GM19240 (cell line): ENCODE results near the gene CAPG.
A peak's percentile ranks its signal among the peaks of the same experiment; 100 is the strongest.
"Not testable (repeated sequence)": the region's sequence is repeated elsewhere in the genome, so short reads cannot be mapped to it uniquely, and the experiment has no call there.

ENCODE experiments used
- DNase-seq: peaks from one replicate; pipeline ENCODE4 v3.0.0; 2011; ENCODE audit warnings: low spot score; ENCODE audit not compliant: insufficient read length

CAPG gene, protein sequence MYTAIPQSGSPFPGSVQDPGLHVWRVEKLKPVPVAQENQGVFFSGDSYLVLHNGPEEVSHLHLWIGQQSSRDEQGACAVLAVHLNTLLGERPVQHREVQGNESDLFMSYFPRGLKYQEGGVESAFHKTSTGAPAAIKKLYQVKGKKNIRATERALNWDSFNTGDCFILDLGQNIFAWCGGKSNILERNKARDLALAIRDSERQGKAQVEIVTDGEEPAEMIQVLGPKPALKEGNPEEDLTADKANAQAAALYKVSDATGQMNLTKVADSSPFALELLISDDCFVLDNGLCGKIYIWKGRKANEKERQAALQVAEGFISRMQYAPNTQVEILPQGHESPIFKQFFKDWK

DNA sequence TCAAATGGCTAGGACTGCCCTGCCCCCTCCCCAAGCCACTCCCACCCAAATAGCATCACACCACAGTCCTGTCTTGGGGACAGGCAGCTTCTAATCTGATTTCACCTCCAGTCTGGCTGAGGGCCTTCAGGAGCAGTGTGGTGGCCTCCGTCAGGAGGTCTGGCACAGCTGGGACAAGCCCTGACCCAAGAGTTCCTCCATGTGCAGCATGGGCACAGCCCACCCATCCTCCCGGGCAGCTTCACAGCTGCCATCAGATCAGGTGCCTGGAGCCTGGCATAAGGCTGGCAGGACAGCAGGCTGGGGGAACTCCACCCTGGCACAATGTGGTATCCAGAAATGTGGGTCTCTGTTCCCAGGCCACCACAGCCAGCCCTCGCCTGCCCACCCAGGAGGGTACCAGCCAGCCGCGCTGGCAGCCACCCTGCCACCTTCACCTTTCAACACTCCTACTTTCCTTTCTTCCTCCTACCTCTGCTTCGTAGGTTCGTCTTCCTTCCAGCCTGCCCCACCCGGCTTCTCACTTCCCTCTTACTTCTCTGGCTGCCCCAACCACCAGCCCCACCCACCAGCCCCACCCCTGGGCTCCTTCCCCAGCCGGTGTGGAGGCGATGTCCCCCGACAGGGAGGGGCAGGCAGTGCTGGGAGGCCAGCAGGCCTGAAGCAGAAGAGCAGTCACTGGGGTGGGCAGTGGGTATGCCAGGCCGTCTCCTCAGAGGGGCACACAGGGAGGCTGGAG lies at the start of gene CAPG:
Gene CAPG (minus strand): TSS at position 522 of the 739 bp plus-strand sequence. CDS start 8,221 bp downstream, outside the sequence.
- peak; percentile 55 for DNase-seq

DNA sequence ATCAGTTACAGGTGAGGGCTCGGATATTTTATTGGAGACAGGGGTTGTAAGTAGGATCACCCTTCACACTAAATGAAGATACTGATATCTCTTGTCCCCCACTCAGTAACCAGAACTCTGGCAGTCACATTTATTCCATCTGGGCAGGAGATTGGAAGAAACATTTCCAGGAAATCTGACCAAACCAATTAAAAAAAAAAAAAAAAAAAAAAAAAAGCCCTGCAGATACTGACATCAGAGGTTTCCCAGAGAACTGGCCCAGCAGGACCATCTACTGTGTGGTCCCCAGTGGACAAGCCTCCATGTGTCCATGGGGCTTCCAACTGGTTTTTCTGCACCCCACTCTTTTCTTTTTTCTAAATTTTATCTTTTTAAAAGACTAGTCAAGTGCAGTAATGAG lies 49.6 kb upstream of the CAPG start:
- no peak for DNase-seq

DNA sequence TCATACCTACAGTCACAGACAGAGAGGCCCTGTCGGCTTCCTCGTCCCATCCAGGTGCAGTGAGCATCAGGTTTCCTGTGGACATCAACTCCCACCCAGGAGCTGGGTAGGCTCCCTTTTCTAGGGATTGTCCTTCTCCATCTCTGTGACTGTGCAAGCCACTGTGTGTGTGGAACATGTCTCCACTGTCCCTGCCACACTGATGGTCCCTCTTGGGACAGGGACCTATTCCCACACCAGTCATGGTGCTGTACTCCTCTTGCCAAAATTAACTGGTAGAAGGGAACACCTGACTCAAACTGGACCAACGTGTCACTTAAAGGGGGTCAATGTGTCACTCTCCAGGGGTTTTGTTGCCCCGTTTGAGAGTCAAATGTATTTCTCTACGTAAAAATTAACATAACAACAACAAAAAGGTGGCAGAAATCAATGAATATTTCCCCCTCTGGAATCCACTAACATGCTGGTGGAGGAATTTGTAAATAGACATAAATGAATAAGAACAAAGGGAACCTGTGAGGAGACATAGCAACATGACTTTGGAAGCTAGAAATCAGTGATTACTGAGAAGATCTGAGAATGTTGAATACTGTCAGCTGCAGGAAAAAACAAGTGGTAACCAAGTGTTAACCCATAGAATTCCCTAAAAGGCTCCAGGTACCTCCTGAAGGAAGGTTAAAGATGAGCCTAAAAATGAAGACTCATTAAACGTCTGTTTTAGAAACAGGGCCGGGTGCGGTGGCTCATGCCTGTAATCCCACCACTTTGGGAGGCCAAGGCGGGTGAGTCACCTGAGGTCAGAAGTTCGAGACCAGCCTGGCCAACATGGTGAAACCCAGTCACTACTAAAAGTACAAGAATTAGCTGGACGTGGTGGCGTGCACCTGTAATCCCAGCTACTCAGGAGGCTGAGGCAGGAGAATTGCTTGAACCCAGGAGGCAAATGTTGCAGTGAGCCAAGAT lies 48.7 kb upstream of the CAPG start:
- no peak for DNase-seq

DNA sequence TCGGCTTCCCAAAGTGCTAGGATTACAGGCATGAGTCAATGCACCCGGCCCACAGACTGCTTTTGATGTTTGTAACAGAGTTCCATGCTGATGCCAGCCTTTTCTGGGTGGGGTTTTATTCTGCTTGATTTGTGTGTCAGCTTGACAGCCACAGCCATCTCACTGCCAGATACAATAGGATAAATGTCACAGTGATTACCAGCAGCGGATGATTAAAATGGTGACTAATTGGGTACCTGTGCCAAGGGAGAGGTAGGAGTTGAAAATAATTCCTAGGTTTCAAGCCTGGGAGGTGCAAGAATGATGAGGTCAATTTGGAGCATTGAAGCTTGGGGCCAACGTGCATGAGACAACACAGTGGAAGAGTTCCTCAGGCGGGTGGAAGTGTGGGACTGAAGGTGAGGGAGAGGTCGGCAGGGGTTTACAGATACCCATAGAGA lies 47.7 kb upstream of the CAPG start:
- no peak for DNase-seq

DNA sequence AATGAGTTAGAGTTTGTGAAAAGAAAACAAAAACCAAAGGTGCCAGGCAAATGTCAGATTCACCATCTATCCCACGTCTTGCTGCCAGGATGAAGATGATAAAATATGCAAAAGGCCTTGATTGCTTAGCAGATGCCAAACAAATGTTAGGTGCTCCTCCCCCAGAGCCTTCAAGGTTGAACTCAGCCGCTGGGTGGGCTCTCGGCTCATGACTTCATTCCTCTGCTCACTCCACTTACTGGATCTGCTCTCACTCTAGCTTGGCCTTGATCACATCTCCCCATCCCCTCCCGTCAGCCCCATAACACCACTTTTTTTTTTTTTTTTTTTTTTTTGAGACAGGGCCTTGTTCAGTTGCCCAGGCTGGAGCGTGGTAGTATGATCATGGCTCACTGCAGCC lies 46.9 kb upstream of the CAPG start:
- DNase-seq: no peak

DNA sequence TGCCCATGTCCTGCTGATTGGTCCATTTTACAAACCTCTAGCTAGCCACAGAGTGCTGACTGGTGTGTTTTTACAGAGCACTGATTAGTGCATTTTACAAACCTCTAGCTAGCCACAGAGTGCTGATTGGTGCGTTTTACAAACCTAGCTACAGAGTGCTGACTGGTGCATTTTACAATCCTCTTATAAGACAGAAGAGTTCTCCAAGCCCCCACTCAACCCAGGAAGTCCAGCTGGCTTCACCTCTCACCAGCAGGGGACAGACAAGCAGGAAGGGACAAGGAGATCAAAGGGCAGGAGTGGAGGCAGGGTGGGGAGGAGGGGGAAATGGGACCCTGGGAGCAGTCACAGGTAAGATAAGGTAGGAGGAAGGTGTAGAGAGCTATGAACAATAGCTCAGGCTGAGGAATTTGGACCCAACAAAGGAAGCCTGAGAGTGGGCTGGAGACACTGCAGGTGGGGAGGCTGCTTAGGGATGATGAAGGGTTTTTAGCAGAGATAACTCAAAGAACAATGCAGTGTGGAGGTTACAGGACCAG lies 45.5 kb upstream of the CAPG start:
- no peak for DNase-seq

DNA sequence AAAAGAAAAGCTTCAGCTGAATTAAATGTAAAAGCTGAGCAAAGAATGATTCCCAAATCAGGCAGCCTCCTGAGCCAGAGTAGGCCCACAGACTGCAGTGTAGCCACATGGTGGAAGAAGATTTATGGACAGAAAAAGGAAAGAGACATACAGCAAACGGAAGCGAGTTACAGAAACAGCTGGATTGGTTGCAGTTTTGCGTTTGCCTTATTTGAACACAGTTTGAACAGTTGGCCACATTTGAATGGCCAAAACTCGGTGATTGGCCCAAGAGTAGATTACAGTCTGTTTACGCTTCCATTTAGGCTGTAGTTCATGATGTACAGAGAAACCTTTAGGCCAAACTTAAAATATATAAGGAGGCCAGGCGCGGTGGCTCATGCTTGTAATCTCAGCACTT lies 43.4 kb upstream of the CAPG start:
- DNase-seq: no peak

DNA sequence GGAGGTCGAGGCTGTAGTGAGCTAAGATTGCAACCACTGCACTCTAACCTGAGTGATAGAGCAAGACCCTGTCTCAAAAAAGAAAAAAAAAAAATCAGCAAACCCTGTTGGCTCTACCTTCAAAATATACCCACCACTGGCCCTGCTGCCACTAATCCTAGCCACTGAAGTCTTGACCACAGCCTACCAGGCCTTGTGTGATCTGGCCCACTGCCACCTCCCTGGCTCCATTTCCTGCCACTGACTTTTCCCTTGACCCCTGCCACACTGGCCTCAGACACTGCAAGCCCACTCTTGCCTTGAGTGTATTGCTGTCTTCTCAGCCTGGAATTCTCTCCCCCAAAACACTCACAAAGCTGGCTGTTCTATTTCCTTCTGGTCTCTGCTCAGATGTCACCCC lies 42.1 kb upstream of the CAPG start:
- no peak for DNase-seq

DNA sequence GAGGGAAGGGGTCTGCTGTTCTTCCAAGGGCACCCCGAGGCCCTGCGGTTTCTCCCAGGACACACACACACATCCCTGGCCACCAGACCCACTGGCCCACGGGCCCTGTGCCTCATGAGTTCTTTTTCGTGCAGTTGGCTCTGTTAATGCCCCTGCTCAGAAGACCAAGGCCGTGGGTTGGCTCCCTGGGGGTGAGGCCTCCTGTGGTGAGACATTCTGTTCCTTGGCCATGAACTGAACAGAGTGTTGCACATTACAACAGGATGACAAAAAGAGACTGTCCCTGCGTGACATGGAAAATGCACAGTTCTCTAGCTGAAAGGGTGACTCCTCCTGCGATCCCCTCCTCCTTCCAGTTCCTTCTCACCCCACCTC lies 39.0 kb upstream of the CAPG start:
- no peak for DNase-seq

DNA sequence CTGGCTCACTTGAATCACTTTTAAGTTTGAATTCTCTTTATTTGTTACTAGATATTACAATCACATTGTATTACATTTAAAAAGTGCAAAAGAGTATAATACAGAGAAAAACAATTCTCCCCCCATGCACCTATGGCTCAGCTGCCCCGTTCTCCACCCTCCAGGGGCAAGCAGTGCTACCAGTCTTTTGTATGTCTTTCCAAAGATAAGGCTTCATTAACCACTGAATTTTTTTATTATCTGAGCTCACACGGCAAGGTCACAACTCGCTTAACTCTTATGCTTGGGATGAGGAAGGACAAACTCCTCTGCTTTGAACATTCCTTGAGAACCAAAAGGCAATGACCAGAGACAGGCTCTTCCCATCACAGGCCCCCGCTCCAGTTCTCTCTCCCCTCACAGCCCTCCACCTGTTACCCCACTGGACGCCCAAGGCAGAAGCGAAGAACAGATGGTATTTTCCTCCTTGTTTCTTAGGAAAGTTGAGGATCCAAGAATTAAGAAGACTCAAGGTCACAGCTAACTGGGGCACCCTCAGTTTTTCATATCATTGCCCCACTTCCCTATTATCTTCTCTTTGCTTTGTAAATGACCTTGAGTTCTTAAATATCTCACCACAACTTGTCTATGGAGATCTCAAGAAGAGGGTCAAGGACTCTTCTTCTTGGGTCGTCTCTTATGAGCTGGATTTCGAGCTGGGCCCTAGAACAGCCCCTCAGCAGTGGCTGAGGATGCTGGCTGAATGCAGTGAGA lies 38.5 kb upstream of the CAPG start:
- no peak for DNase-seq

DNA sequence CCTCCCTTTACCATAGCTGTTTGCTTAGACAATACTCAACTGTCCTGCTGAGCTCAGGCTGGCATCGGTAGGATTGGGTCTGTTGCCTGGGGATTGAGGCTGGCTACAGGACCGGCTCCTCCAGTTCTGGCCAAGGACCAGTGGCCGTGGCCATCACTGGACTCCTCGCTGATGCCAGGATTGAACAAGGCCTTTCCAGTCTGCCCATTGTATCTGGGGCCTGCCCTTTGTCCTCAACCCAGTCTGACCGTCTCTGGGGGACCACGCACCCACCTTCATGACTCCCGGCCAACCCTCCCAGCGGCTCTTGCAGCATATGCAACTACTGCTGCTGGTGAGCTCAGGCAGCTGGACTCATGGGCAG lies 37.0 kb upstream of the CAPG start:
- no peak for DNase-seq

DNA sequence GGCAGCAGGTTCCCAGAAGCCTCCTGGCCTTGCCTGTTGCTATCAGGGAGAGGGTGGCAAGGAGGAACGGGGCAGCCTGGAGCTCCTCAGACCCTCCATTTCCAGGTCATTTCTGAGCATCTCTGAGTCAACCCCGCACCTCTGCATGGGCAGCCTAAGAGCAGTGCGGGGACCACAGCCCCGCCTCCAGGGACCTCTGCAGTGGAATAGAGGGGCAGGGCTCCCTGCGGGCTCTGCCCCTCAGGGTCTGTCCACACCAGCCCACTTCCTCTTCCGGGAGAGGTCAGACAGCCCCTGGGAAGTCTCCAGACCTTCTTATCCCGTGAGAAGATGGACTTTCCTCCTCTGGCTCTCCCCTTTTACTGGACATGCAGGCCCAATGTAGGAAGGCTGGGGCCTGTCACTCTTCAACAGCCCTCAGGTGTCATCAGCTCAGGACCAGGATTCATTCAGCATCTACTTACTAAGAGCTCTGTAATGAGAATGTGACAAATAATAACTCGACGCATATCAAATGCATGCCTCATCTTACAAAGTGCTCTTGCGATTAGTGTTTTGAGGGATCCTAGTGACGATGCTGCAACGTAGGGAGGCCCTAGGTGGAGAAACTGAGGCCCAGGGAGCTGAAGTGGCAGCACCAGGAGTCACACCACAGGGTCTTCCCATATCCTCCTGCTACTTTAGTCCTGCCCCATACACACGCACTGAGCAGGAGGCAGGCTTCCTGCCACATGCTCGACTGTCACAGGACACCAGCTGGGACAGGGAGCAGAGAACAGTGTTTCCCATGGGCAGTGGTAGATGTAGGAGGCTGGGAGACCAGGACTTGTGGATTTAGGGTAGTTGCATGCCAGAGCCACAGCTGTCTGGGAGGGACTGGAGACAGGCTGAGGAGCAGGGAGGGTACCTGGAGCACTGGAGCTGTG lies 36.4 kb upstream of the CAPG start:
- DNase-seq: no peak

DNA sequence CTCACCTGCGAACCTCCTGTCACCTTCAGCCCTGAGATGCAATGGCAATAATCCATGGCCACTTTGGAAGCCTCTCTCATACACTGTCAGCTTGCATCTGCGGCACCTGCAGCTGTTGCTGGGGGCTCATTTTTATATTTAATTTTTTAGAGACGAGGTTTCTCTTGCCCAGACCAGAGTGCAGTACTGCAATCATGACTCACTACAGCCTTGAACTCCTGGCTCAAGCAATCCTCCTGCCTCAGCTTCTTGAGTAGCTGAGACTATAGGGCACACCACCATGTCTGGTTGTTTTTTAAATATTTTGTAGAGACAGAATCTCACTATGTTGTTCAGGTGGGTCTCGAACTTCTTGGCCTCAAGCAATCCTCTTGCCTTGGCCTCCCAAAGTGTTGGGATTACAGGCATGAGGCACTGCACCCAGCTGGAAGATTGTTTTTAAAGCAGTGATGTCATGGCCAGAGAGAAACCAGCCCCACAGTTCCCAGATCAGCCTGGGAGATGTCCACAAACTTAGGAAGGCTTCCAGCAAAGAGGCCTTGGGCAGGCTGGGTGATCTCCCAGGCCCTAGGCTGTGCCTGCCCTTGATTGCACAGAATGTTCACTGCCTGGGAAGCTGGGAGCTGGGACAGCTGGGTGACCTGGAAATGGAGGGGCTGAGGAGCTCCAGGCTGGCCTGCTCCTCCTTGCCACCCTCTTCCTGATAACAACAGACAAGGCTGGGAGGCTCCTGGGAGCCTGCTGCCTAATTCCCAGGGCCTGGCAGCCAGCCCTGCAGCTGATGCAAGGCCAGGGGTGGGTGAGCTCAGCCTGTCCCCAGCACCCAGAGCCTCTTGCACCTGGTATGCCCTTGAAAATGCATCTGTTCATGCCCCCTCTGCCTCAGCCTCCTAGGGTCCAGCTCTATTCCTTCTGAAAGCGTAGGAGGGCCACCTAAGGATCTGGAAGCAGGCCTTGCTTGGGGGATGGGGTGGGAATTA lies 35.4 kb upstream of the CAPG start:
- DNase-seq: no peak

DNA sequence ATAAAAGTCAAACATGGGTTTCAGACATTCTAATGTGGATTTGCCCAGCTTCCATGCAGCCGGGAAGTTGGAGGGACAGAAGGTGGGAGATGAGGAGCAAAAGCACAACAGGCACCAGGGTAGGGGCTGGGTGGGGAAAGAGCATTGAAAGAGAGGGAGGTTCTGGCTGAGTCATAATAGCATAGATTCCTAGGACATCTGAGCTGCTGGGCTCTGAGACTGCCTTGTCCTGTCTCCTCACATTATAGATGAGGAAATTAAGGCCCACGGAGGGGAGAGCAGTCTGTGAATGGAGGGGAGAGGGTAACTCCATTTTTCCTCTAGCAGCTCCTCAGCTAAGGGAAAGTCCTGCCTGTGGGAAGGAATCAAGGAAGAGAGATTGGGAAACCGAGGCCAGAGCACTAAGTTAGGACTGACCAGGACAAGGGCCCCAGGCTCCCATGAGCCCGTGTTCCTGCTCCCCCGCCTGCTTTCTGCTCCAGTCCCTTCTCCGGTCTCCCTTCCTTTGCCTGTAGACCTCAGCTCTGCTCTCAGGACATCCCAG lies 34.5 kb upstream of the CAPG start:
- no peak for DNase-seq

DNA sequence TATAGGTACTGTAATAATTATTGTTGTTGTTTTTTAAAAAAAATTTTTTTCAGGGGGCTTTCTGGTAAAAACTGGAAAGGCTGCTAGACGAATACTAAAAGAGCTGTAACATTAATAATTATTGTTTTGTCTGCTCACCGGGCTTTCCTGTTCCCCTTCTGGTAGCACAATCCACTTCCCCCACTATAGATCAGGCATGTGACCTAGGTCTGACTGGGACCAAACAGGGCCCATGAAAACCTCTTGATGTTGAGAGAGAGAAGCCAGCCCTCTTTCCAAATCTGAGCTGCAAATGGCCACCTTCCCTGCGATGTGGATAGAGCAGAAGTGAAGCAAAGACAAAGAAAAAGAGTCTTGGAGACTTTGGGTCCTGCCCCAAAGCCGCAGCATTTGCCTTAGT lies 31.7 kb upstream of the CAPG start:
- DNase-seq: no peak

DNA sequence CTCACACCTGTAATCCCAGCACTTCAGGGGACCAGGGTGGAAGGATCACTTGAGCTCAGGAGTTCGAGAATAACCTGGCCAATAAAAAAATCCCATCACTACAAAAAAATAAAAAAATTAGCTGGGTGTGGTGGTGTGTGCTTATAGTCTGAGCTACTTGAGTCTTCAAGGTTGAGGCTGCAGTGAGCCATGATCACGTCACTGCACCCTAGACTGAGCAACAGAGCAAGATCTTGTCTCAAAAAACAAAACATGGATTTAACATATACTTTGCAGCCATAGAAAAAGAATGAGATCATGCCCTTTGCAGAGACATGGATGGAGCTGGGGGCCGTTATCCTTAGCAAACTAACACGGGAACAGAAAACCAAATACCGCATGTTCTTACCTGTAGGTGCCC lies 30.6 kb upstream of the CAPG start:
- DNase-seq: no peak

DNA sequence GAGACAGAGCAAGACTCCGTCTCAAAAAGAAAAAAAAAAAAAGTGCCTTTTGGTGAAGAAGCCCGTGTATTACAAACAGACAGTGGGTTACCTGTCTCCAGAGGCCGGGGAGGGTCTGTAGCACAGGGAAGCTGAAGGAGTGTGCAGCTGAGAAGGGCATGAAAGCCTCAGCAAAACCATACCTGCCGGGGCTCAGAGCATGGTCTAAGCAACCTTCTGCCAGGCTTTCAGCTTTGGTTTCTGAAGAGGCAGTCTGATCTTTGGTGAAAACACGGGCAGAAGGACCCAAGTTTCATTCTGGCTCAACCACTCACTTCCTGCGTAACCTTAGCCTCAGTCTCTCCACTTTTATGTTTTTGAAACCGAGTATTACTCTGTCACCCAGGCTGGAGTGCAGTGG lies 29.8 kb upstream of the CAPG start:
- DNase-seq: no peak

DNA sequence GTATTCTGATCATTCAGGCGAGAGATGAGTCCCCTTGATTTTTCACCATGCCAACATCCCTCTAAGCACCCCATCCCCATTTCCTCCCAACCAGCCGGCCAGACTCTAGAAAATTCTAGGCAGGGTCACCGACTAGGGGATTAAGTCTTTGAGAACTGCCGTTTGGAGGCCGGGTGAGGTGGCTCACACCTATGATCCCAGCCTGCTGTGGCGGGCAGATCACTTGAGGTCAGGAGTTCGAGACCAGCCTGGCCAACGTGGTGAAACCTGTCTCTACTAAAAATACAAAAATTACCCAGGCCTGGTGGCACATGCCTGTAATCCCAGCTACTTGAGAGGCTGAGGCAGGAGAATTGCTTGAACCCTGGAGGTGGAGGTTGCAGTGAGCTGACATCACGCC lies 29.4 kb upstream of the CAPG start:
- DNase-seq: not testable (repeated sequence)
